Parathyroid adenoma (tissue), 2 donors: ENCODE results near the gene SIGLEC10.
A peak's percentile ranks its signal among the peaks of the same experiment; 100 is the strongest.

Experiments used
- H2AFZ ChIP-seq: fragments of 300-600 bp; sonication (generic); one replicate; pipeline ENCODE4 v1.7.0; 2017; ENCODE audit warnings: antibody characterized with exemption, mild to moderate bottlenecking
- H3K27ac ChIP-seq: fragments of 300-600 bp; sonication (generic); one replicate; pipeline ENCODE4 v1.7.0; 2017
- H3K27me3 ChIP-seq: fragments of 300-600 bp; sonication (generic); one replicate; pipeline ENCODE4 v1.7.0; 2017; ENCODE audit warnings: low read length; ENCODE audit not compliant: control insufficient read depth, insufficient read depth
- H3K36me3 ChIP-seq: fragments of 300-600 bp; sonication (generic); one replicate; pipeline ENCODE4 v1.7.0; 2017; ENCODE audit warnings: low read length; ENCODE audit not compliant: control insufficient read depth, insufficient read depth
- H3K4me1 ChIP-seq: fragments of 300-600 bp; sonication (generic); one replicate; pipeline ENCODE4 v1.7.0; 2017; ENCODE audit warnings: control low read depth
- H3K4me2 ChIP-seq: fragments of 300-600 bp; sonication (generic); one replicate; pipeline ENCODE4 v1.7.0; 2017; ENCODE audit warnings: low read length
- H3K4me3 ChIP-seq: fragments of 300-600 bp; sonication (generic); one replicate; pipeline ENCODE4 v1.7.0; 2017; ENCODE audit warnings: low read depth, low read length
- H3K79me2 ChIP-seq: fragments of 300-600 bp; sonication (generic); one replicate; pipeline ENCODE4 v1.7.0; 2017; ENCODE audit warnings: control low read depth
- H3K9ac ChIP-seq: fragments of 300-600 bp; sonication (generic); one replicate; pipeline ENCODE4 v1.7.0; 2017; ENCODE audit warnings: mild to moderate bottlenecking
- H3K9me3 ChIP-seq: fragments of 300-600 bp; sonication (generic); one replicate; pipeline ENCODE4 v1.7.0; 2017; ENCODE audit warnings: low read length; ENCODE audit not compliant: control insufficient read depth
- TF ChIP-seq, protein P1 (sequence below): fragments of 300-600 bp; sonication (generic); IDR thresholded peaks from one replicate; pipeline ENCODE4 v1.7.0; 2017; ENCODE audit warnings: antibody characterized with exemption, mild to moderate bottlenecking
- donor health status: primary hyperparathyroidism.

SIGLEC10 gene

DNA sequence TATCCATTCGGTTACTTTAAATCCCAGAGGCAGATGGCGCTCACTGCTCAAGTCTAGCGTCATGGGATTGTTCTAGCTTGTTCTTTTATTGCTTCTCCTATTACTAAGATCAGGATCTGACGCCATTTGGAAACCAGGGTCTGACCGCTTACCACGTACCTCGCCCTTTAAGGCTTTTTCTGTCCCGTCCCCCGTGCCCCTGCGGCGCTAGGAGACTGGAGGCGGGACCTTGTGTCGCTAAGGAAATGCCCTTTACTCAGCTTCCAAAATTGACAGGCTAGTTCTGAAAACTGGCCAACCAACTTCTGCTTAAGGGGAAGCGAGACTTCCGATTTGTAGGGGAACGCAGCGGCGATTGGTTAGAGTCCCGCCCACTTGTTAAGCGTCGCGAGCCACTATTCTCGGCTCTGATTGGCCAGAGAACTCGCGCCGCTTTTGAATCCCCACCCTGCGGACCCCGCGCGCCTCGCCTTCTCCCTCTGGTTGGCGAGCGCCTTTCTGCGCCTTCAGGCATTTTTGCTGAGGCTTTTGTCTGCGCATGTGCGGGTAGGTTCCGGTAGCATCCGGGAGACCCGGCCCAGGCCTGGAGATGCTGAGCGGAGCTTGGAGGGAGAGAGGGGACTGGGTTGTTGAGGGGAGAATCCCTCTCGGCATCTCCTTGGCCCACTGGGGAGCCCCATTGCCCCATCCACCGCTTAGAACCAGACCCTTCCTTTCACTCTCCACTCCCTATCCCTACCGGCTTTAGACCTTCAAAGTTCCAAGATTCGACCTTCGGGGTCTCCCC, 23.2 kb downstream of the SIGLEC10 start:
- TF ChIP-seq, protein P1, sequence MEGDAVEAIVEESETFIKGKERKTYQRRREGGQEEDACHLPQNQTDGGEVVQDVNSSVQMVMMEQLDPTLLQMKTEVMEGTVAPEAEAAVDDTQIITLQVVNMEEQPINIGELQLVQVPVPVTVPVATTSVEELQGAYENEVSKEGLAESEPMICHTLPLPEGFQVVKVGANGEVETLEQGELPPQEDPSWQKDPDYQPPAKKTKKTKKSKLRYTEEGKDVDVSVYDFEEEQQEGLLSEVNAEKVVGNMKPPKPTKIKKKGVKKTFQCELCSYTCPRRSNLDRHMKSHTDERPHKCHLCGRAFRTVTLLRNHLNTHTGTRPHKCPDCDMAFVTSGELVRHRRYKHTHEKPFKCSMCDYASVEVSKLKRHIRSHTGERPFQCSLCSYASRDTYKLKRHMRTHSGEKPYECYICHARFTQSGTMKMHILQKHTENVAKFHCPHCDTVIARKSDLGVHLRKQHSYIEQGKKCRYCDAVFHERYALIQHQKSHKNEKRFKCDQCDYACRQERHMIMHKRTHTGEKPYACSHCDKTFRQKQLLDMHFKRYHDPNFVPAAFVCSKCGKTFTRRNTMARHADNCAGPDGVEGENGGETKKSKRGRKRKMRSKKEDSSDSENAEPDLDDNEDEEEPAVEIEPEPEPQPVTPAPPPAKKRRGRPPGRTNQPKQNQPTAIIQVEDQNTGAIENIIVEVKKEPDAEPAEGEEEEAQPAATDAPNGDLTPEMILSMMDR: no peak
- Histone ChIP-seq H3K9me3 (no peaks in the 10 kb centered on the region), H2AFZ (peak overlapping the region; percentile 95), H3K36me3 (no peaks in the 10 kb centered on the region), H3K4me3 (peak overlapping the region; percentile 53), H3K27ac (peak overlapping the region; percentile 74), H3K4me1 (peaks cover 3% of the 10 kb centered on the region), H3K79me2 (no peaks in the 10 kb centered on the region), H3K4me2 (peak overlapping the region; percentile 60), H3K27me3 (no peaks in the 10 kb centered on the region), H3K9ac (no peak overlapping the region)

DNA sequence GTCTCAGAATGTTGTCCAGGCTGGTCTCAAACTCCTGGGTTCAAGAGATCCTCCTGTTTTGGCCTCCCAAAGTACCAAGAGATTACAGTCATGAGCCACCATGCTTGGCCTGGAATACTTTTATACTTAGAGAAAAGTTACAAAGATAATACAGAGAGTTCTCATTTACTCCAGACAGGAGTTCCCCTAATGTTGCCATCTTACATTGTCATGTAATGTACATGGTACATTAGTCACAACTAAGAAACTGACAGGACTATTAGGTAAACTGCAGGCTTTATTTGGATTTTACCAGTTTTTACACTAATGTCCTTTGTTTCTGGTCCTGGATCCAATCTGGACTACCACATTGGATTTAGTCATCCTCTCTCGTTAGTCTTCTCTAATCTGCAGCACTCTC, 24.7 kb downstream of the SIGLEC10 start:
- Histone ChIP-seq H3K27ac (no peak overlapping the region), H3K9me3 (no peaks in the 10 kb centered on the region), H3K27me3 (no peaks in the 10 kb centered on the region), H3K9ac (no peak overlapping the region), H3K4me1 (peaks cover 3% of the 10 kb centered on the region), H3K36me3 (no peaks in the 10 kb centered on the region), H2AFZ (no peak overlapping the region), H3K79me2 (no peaks in the 10 kb centered on the region), H3K4me3 (no peak overlapping the region), H3K4me2 (no peak overlapping the region)
- TF ChIP-seq, protein P1: no peak

DNA sequence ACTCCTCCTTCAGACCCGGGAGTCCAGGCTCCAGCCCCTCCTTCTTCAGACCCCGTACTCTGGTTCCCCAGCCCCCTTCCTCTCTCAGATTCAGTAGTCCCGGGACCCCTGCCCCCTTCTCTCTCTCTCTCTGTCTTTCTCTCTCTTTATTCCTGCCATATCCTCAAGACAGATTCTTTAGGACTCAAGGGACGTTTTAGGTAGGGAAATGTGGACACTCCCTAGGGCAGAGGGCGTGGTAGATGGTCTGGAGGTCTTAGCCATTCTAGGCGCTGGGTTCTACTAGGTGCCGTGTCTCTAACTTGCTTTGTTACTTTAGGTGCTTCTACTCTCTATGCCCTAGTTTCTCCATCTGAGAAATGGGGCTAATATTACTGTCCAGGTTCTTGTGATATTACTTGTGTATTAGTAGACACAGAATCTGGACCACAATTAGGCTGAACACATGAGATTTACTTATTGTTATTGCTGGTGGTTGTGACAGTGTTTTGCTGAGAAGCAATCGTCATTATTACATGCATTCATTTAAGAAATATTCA, 26.3 kb downstream of the SIGLEC10 start:
- no peak overlapping the region for H3K4me2 ChIP-seq
- H3K79me2 ChIP-seq: no peaks in the 10 kb centered on the region
- no peaks in the 10 kb centered on the region for H3K36me3 ChIP-seq
- H3K27me3 ChIP-seq: no peaks in the 10 kb centered on the region
- no peak overlapping the region for H3K4me3 ChIP-seq
- H3K4me1 ChIP-seq: peaks cover 3% of the 10 kb centered on the region
- H3K9me3 ChIP-seq: no peaks in the 10 kb centered on the region
- H3K27ac ChIP-seq: no peak overlapping the region
- H3K9ac ChIP-seq: no peak overlapping the region
- TF ChIP-seq, protein P1: no peak
- H2AFZ ChIP-seq: no peak overlapping the region

DNA sequence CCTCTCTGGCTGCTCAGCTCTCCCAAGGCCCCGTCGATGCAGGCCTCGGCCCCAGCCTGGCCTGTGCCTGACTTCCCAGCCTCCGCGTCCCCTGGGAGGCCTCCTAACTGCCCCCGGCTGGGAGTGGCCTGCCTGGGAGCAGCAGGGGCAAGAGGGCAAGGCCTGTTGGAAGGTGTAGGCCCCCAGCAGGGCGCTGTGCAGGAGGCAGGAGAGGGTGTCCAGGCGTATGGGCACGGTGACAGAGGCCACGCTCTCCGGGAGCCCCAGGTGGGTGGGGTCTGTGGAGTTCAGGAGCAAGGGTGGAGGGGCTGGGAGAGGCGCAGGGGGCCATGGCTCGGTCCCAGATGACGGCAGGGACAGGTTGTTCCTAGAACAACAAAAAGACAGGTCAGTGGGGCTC, 28.3 kb downstream of the SIGLEC10 start:
- H3K4me1 ChIP-seq: peaks cover 6% of the 10 kb centered on the region
- H3K27ac ChIP-seq: no peak overlapping the region
- TF ChIP-seq, protein P1: no peak

More for the DNA sequence above, 28.3 kb downstream of the SIGLEC10 start:
- H3K4me2 ChIP-seq: no peak overlapping the region
- no peak overlapping the region for H3K9ac ChIP-seq
- no peak overlapping the region for H3K4me3 ChIP-seq
- no peaks in the 10 kb centered on the region for H3K9me3 ChIP-seq
- no peaks in the 10 kb centered on the region for H3K27me3 ChIP-seq
- no peak overlapping the region for H2AFZ ChIP-seq
- no peaks in the 10 kb centered on the region for H3K79me2 ChIP-seq
- H3K36me3 ChIP-seq: no peaks in the 10 kb centered on the region
